Lower leg skin (tissue), 3 donors: ENCODE measurements around the gene ABCA13.

Experiments used
- CTCF ChIP-seq, 3 donors: fragments of 450-650 bp; IDR thresholded peaks; one replicate each; pipeline ENCODE4 v1.5.1; 2016; ENCODE audit warnings: antibody characterized with exemption in 3 of 3, mild to moderate bottlenecking in 3 of 3, moderate library complexity in 2 of 3
- POLR2A ChIP-seq, 2 donors: fragments of 450-650 bp; IDR thresholded peaks; one replicate each; pipeline ENCODE4 v1.6.1; 2016 to 2017; ENCODE audit warnings: antibody characterized with exemption in 2 of 2, mild to moderate bottlenecking in 1 of 2, moderate library complexity in 1 of 2

- no peak for TF ChIP-seq CTCF (IDR thresholded peaks at IDR 0.05)
- TF ChIP-seq POLR2A (IDR thresholded peaks at IDR 0.05), result no peak
Observed at GRCh38 chr7:48269066-48269465, 97.8 kb downstream of the ABCA13 start.
